ENCODE results near the gene RSU1. TPM values are rescaled to one million over a fixed set of nuclear protein-coding genes. Genes with fewer than 3 reads are reported as not detected.
A peak's percentile ranks its signal among the peaks of the same experiment; 100 is the strongest.

The RSU1 gene
- polyA plus RNA-seq (2011; rRNA removed) = 114 and 127 TPM in 2 replicates
- 64.8 and 82.4 TPM in 2 replicates for polyA plus RNA-seq (2012; cell fraction: cytosol; rRNA removed)
- polyA plus RNA-seq (2012; cell fraction: nucleus; rRNA removed) = 32.4 and 56.7 TPM in 2 replicates
- 99.3 to 110 TPM (median 107 TPM) in 3 replicates for polyA plus RNA-seq (2017; fragmentation: RNase III; extraction: RNeasy Plus Mini Kit Qiagen cat#74134 plus additional on column Dnase treatment)
- polyA minus RNA-seq (2011; rRNA and poly(A)+ RNA removed) = 57.5 and 69.6 TPM in 2 replicates

DNA sequence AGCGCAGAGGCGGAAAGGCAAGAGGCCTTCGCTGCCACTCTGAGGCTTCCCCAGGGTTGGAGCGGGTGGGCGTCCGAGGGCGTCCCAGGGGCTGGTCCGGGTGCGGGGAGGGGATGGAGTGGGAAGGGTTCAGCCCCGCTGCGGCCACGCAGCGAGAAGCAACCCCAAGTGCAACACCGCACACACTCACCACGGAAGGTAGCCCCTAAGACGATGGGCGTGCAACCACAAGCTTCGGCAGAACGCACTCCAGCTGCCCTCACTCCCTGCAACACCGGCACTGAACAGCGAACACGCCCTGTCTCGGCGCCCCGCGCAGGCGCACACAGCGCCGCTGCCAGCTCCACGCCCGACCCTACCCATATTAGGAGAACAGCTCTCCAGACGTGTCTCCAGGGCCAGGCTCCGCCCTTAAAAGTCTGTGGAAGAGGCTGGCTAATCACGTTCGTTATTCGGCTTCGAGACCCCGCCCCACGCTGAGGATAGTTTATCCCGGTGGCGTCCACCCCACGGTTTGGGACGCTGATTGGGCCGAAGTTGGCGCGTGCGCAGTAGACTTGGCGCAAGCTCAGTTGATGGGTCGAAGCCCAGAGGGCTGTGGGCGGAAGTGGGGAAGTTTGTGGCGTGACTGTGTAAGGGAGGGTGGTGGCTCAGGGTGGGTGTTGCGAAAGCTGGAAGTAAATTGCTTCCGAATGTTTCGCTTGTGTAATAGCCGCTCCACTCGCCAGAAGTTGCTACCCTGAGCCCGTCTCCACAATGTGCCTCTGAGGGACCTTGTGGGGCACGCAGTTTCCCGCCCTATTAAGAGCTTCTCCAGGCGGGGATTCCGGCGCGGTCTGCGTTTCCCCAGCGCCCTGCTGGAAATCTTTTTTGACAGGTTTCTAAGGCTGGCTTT, at the start of gene RSU1:
TSS of gene RSU1 (minus strand) at position 300 of the 895 bp plus-strand sequence. CDS start 343 bp downstream, outside the sequence.
- peak within 1 kb of the TSS; percentile 84 to 89 for H3K27ac ChIP-seq
- POLR2A ChIA-PET = interaction anchor here (0.5 to 1.5 kb wide), 5 partner anchors 165 to 799 kb away, joined by 3 to 8 read pairs (median 6); partner anchors contain the start of gene TRDMT1
- CTCF ChIA-PET = interaction anchor here (0.5 to 1.1 kb wide), 6 partner anchors 10 to 881 kb away, joined by 3 to 4 read pairs (median 4); no protein-coding TSS in a partner anchor
- peaks cover 16% of the 10 kb centered on the region for H3K4me1 ChIP-seq
- FAIRE-seq = peak; percentile 39
- TF ChIP-seq POLR2A (IDR thresholded peaks at IDR 0.05; ENCODE audit: low read length) (peak; percentile 98), ZFP36 (IDR thresholded peaks at IDR 0.05; ENCODE audit: borderline replicate concordance, partially characterized antibody) (peak; percentile 50), HOXB5 (CRISPR knock-in tag; IDR thresholded peaks at IDR 0.05) (no peak), MAFK (IDR thresholded peaks at IDR 0.05; ENCODE audit: partially characterized antibody) (no peak), USF2 (IDR thresholded peaks at IDR 0.05) (0 out of 2 replicates have a peak, but pooled peaks have one; percentile 31), HES2 (IDR thresholded peaks at IDR 0.05) (no peak), MYC (IDR thresholded peaks at IDR 0.05; ENCODE audit: borderline replicate concordance, low read length) (no peak), NR3C1 (IDR thresholded peaks at IDR 0.05) (no peak), PHF8 (IDR thresholded peaks at IDR 0.05; ENCODE audit: borderline replicate concordance, low read depth) (peak; percentile 55; the same call in 1 of the 2 replicates), JUN (IDR thresholded peaks at IDR 0.05) (peak in 1 of 2 experiments; percentile 55; a peak in 3 of 5 replicates), CEBPB (IDR thresholded peaks at IDR 0.05) (peak; percentile 91 to 96), CBX2 (IDR thresholded peaks at IDR 0.05; ENCODE audit: borderline replicate concordance, low read depth) (no peak), KDM5A (IDR thresholded peaks at IDR 0.05) (no peak), CBX8 (IDR thresholded peaks at IDR 0.05) (no peak), POLR2AphosphoS2 (conservative IDR thresholded peaks at IDR 0.05; ENCODE audit: low read length) (no peak)
- TF ChIP-seq, protein P1, sequence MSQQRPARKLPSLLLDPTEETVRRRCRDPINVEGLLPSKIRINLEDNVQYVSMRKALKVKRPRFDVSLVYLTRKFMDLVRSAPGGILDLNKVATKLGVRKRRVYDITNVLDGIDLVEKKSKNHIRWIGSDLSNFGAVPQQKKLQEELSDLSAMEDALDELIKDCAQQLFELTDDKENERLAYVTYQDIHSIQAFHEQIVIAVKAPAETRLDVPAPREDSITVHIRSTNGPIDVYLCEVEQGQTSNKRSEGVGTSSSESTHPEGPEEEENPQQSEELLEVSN (IDR thresholded peaks at IDR 0.05; ENCODE audit: borderline replicate concordance, low read depth) = peak; percentile 78
- TF ChIP-seq, protein P2, sequence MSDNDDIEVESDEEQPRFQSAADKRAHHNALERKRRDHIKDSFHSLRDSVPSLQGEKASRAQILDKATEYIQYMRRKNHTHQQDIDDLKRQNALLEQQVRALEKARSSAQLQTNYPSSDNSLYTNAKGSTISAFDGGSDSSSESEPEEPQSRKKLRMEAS (IDR thresholded peaks at IDR 0.05) = peak; percentile 40; the same call in 1 of the 2 replicates
- TF ChIP-seq, protein P3, sequence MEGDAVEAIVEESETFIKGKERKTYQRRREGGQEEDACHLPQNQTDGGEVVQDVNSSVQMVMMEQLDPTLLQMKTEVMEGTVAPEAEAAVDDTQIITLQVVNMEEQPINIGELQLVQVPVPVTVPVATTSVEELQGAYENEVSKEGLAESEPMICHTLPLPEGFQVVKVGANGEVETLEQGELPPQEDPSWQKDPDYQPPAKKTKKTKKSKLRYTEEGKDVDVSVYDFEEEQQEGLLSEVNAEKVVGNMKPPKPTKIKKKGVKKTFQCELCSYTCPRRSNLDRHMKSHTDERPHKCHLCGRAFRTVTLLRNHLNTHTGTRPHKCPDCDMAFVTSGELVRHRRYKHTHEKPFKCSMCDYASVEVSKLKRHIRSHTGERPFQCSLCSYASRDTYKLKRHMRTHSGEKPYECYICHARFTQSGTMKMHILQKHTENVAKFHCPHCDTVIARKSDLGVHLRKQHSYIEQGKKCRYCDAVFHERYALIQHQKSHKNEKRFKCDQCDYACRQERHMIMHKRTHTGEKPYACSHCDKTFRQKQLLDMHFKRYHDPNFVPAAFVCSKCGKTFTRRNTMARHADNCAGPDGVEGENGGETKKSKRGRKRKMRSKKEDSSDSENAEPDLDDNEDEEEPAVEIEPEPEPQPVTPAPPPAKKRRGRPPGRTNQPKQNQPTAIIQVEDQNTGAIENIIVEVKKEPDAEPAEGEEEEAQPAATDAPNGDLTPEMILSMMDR (IDR thresholded peaks at IDR 0.05) = no peak
- TF ChIP-seq, protein P4, sequence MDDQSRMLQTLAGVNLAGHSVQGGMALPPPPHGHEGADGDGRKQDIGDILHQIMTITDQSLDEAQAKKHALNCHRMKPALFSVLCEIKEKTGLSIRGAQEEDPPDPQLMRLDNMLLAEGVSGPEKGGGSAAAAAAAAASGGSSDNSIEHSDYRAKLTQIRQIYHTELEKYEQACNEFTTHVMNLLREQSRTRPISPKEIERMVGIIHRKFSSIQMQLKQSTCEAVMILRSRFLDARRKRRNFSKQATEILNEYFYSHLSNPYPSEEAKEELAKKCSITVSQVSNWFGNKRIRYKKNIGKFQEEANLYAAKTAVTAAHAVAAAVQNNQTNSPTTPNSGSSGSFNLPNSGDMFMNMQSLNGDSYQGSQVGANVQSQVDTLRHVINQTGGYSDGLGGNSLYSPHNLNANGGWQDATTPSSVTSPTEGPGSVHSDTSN (IDR thresholded peaks at IDR 0.05) = no peak
- H3K4me3 ChIP-seq = peak within 1 kb of the TSS; percentile 75
- H3K4me2 ChIP-seq = peak within 1 kb of the TSS; percentile 87
- WGBS (ENCODE audit: missing lambda C conversion rate) = 0% methylated on average over 17 of the region's 65 CpGs
- peak; percentile 94 to 98 for ATAC-seq
- peaks cover 10% of the 10 kb centered on the region for H3K9me3 ChIP-seq
- peak; percentile 98 to 99 for DNase-seq (ENCODE audit: low read depth in 1 of 2, low spot score in 1 of 2)

All from A549 (cell line).